OCI-LY3 (cell line): ENCODE measurements around the gene TUBGCP6.

Experiments used
- EZH2phosphoT487 ChIP-seq: fragments of 200-600 bp; shearing (Covaris generic); IDR thresholded peaks from 2 replicates; pipeline ENCODE4 v1.6.1; 2018; ENCODE audit warnings: antibody characterized with exemption, mixed run types, low read depth
- TF ChIP-seq, protein P1 (sequence below): fragments of 200-600, 300-600 bp; sonication (generic); IDR thresholded peaks from 2 replicates; pipeline ENCODE4 v1.5.1; 2014; ENCODE audit warnings: antibody characterized with exemption, low read length, low read depth

DNA sequence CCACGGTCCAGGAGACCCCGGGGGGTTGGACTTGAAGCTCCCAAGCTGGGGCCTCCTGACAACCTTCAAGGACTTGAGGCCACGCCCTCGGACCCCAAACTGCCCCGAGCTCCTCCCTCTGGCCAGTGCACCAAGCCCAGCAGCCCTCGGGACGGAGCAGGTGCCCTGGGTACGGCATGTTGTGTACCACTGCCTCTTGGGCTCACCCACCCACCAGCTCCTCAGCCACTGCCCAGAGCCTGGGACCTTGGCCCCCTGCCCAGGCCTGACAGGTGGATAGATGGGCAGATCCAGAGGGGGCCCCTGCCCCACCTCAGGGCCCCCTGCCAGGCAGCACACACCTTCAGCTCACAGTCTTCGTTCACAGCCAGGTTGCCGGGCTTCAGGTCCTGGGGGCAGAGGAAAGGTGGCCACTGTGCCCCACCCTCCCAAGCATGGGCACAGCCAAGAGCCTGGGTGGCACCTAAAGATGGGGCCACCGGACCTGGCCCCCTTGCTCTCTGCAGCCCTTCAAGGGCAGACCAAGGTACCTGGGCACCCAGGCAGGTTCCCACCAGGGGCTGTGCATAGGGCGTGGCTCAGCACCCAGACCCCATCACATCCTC, 11.5 kb upstream of the TUBGCP6 start:
- TF ChIP-seq, protein P1, sequence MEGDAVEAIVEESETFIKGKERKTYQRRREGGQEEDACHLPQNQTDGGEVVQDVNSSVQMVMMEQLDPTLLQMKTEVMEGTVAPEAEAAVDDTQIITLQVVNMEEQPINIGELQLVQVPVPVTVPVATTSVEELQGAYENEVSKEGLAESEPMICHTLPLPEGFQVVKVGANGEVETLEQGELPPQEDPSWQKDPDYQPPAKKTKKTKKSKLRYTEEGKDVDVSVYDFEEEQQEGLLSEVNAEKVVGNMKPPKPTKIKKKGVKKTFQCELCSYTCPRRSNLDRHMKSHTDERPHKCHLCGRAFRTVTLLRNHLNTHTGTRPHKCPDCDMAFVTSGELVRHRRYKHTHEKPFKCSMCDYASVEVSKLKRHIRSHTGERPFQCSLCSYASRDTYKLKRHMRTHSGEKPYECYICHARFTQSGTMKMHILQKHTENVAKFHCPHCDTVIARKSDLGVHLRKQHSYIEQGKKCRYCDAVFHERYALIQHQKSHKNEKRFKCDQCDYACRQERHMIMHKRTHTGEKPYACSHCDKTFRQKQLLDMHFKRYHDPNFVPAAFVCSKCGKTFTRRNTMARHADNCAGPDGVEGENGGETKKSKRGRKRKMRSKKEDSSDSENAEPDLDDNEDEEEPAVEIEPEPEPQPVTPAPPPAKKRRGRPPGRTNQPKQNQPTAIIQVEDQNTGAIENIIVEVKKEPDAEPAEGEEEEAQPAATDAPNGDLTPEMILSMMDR = no peak
- TF ChIP-seq EZH2phosphoT487 = no peak
